Measurements from ENCODE around the gene ZBTB20.

Gene ZBTB20

GRCh38 chr3:114452256-114452655 is 694.8 kb downstream of the ZBTB20 start:
- no peak overlapping the region for H3K4me3 ChIP-seq (replicated peaks; ENCODE audit: low read depth, low read length)
- TF ChIP-seq, protein P1, sequence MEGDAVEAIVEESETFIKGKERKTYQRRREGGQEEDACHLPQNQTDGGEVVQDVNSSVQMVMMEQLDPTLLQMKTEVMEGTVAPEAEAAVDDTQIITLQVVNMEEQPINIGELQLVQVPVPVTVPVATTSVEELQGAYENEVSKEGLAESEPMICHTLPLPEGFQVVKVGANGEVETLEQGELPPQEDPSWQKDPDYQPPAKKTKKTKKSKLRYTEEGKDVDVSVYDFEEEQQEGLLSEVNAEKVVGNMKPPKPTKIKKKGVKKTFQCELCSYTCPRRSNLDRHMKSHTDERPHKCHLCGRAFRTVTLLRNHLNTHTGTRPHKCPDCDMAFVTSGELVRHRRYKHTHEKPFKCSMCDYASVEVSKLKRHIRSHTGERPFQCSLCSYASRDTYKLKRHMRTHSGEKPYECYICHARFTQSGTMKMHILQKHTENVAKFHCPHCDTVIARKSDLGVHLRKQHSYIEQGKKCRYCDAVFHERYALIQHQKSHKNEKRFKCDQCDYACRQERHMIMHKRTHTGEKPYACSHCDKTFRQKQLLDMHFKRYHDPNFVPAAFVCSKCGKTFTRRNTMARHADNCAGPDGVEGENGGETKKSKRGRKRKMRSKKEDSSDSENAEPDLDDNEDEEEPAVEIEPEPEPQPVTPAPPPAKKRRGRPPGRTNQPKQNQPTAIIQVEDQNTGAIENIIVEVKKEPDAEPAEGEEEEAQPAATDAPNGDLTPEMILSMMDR (IDR thresholded peaks at IDR 0.05; ENCODE audit: low read depth, low read length, missing control alignments) = no peak
- DNase-seq (ENCODE audit: extremely low read depth, low read depth) = no peak

DNA sequence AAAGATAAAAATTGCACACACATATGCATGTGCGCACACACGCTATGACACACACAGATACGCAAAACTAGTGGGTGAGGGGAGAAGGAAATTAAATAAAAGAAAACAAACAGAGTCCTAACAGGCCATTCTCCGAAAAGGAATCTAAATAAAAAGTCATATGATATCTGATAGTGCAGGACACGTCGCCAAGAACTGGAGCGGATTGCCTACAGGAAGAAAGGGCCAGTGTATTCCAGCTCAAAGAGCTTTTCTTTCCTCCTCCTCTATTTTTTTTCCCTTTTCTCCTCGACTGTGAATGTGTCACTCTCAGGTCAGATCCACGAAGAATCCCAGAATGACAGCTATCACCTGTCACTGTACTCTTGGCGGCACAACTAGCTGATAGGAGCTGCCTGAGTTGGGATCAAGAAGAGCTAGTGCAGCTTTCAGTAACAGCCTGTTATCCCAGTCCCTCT is 695.5 kb downstream of the ZBTB20 start:
- no peak for DNase-seq (ENCODE audit: extremely low read depth, low read depth)
- TF ChIP-seq, protein P1 (IDR thresholded peaks at IDR 0.05; ENCODE audit: low read depth, low read length, missing control alignments) = no peak
- peak overlapping the region; percentile 26 for H3K4me3 ChIP-seq (replicated peaks; ENCODE audit: low read depth, low read length)

DNA sequence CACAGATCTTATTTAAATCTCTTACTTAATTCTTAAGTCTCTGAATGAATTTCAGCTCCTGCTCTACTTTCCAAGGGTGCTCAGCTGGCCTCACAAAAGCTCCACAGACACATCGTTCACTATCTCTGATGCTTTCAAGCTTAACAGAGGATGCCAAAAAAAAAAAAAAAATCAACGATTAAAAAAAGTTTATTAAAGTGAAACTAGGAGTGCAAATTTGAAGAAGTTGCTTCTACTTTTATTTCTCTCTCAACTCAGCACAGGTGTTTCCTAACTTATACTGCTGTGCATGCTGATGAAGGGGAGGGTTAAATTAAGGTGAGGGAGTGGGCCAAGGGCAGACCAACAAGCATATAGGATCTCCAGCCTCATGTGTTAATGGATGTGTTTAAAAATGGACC is 696.0 kb downstream of the ZBTB20 start:
- TF ChIP-seq, protein P1 (IDR thresholded peaks at IDR 0.05; ENCODE audit: low read depth, low read length, missing control alignments) = no peak
- no peak for DNase-seq (ENCODE audit: extremely low read depth, low read depth)
- H3K4me3 ChIP-seq (replicated peaks; ENCODE audit: low read depth, low read length) = peak overlapping the region; percentile 26

- H3K4me3 ChIP-seq (replicated peaks; ENCODE audit: low read depth, low read length) = peak overlapping the region; percentile 25
- no peak for DNase-seq (ENCODE audit: extremely low read depth, low read depth)
Measured at GRCh38 chr3:114450008-114450596, 697.0 kb downstream of the ZBTB20 start.

GRCh38 chr3:114449271-114450007 is 697.6 kb downstream of the ZBTB20 start:
- DNase-seq (ENCODE audit: extremely low read depth, low read depth) = no peak
- peak overlapping the region; percentile 25 for H3K4me3 ChIP-seq (replicated peaks; ENCODE audit: low read depth, low read length)
- TF ChIP-seq, protein P1 (IDR thresholded peaks at IDR 0.05; ENCODE audit: low read depth, low read length, missing control alignments) = no peak

More at GRCh38 chr3:114450008-114450596, 697.0 kb downstream of the ZBTB20 start:
- TF ChIP-seq, protein P1 (IDR thresholded peaks at IDR 0.05; ENCODE audit: low read depth, low read length, missing control alignments) = no peak

GRCh38 chr3:114447950-114448479 is 699.1 kb downstream of the ZBTB20 start:
- DNase-seq (ENCODE audit: extremely low read depth, low read depth) = no peak
- H3K4me3 ChIP-seq (replicated peaks; ENCODE audit: low read depth, low read length) = 0 out of 2 replicates have a peak overlapping the region, but pooled peaks have one; percentile 0
- TF ChIP-seq, protein P1 (IDR thresholded peaks at IDR 0.05; ENCODE audit: low read depth, low read length, missing control alignments) = no peak

All from HFF-Myc (cell line).